ENCODE results near the gene ASS1. TPM values are rescaled to one million over a fixed set of nuclear protein-coding genes. Genes with fewer than 3 reads are reported as not detected.

ASS1 gene
- total RNA-seq, 1 experiment from 2014 or later: 26.2 TPM

- Histone ChIP-seq H3K4me1 (ENCODE audit: control insufficient read depth, insufficient read depth, low read length) (no peaks in the 10 kb centered on the region), H3K27ac (ENCODE audit: low read length) (no peak overlapping the region), H3K9me3 (ENCODE audit: control insufficient read depth, insufficient read depth, low read depth, low read length) (no peaks in the 10 kb centered on the region), H3K4me3 (ENCODE audit: low read depth in 2 of 2, low read length in 2 of 2) (no peak overlapping the region), H3K36me3 (ENCODE audit: control insufficient read depth, insufficient read depth, low read length) (no peaks in the 10 kb centered on the region), H3K27me3 (ENCODE audit: control insufficient read depth, insufficient read depth, low read length) (no peaks in the 10 kb centered on the region)
- BruUV-seq (replicated peaks): no TSS peak
- no peak for DNase-seq (ENCODE audit: low read depth, low spot score)
- ChIA-PET POLR2A (no interaction called here), CTCF (no interaction called here)
- intact Hi-C loops (cut with micrococcal nuclease; ENCODE audit: unreplicated experiment): no loop called here
- TF ChIP-seq SIN3A (IDR thresholded peaks at IDR 0.05; ENCODE audit: borderline replicate concordance, insufficient read depth, low read depth, low read length): no peak
- TF ChIP-seq POLR2AphosphoS5 (IDR thresholded peaks at IDR 0.05; ENCODE audit: low read depth, low read length): no peak
- TF ChIP-seq REST (IDR thresholded peaks at IDR 0.05; ENCODE audit: insufficient read depth in 1 of 2, low read depth in 2 of 2, low read length in 1 of 2): no peak
- TF ChIP-seq, protein P1, sequence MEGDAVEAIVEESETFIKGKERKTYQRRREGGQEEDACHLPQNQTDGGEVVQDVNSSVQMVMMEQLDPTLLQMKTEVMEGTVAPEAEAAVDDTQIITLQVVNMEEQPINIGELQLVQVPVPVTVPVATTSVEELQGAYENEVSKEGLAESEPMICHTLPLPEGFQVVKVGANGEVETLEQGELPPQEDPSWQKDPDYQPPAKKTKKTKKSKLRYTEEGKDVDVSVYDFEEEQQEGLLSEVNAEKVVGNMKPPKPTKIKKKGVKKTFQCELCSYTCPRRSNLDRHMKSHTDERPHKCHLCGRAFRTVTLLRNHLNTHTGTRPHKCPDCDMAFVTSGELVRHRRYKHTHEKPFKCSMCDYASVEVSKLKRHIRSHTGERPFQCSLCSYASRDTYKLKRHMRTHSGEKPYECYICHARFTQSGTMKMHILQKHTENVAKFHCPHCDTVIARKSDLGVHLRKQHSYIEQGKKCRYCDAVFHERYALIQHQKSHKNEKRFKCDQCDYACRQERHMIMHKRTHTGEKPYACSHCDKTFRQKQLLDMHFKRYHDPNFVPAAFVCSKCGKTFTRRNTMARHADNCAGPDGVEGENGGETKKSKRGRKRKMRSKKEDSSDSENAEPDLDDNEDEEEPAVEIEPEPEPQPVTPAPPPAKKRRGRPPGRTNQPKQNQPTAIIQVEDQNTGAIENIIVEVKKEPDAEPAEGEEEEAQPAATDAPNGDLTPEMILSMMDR (IDR thresholded peaks at IDR 0.05): no peak
- no peak for TF ChIP-seq TCF7L2 (IDR thresholded peaks at IDR 0.05; ENCODE audit: low read depth, low read length)
- no peak for ATAC-seq
- in situ Hi-C loops (cut with HindIII; ENCODE audit: low pct_unique_long_range_greater_than_20kb, low sequenced_read_pairs): no loop called here
Observed at GRCh38 chr9:130429831-130430230, 14.9 kb upstream of the ASS1 start.

GRCh38 chr9:130430232-130430631, 14.5 kb upstream of the ASS1 start:
- in situ Hi-C loops (cut with HindIII; ENCODE audit: low pct_unique_long_range_greater_than_20kb, low sequenced_read_pairs) (no loop called here), intact Hi-C loops (cut with micrococcal nuclease; ENCODE audit: unreplicated experiment) (no loop called here)
- ChIA-PET POLR2A (no interaction called here), CTCF (no interaction called here)
- TF ChIP-seq, protein P1 (IDR thresholded peaks at IDR 0.05): no peak
- TF ChIP-seq POLR2AphosphoS5 (IDR thresholded peaks at IDR 0.05; ENCODE audit: low read depth, low read length) (no peak), TCF7L2 (IDR thresholded peaks at IDR 0.05; ENCODE audit: low read depth, low read length) (no peak), REST (IDR thresholded peaks at IDR 0.05; ENCODE audit: insufficient read depth in 1 of 2, low read depth in 2 of 2, low read length in 1 of 2) (no peak), SIN3A (IDR thresholded peaks at IDR 0.05; ENCODE audit: borderline replicate concordance, insufficient read depth, low read depth, low read length) (no peak)
- no peaks in the 10 kb centered on the region for H3K4me1 ChIP-seq (ENCODE audit: control insufficient read depth, insufficient read depth, low read length)
- no TSS peak for BruUV-seq (replicated peaks)
- H3K4me3 ChIP-seq (ENCODE audit: low read depth in 2 of 2, low read length in 2 of 2): no peak overlapping the region
- no peaks in the 10 kb centered on the region for H3K27me3 ChIP-seq (ENCODE audit: control insufficient read depth, insufficient read depth, low read length)
- ATAC-seq (no peak), DNase-seq (ENCODE audit: low read depth, low spot score) (no peak)
- no peak overlapping the region for H3K27ac ChIP-seq (ENCODE audit: low read length)
- H3K36me3 ChIP-seq (ENCODE audit: control insufficient read depth, insufficient read depth, low read length): no peaks in the 10 kb centered on the region
- no peaks in the 10 kb centered on the region for H3K9me3 ChIP-seq (ENCODE audit: control insufficient read depth, insufficient read depth, low read depth, low read length)
